Stimulated activated CD8-positive, alpha-beta memory T cell treated with anti-CD3 and anti-CD28 coated beads, Interleukin-15, amount 100 ng/mL, for 24 hours (primary cell): ENCODE results near the gene PLD3.
A peak's percentile ranks its signal among the peaks of the same experiment; 100 is the strongest.

Experiments
- DNase-seq: peaks from one replicate; pipeline ENCODE4 v3.0.0-alpha.2; 2020; ENCODE audit warnings: low read depth

Gene PLD3

DNA sequence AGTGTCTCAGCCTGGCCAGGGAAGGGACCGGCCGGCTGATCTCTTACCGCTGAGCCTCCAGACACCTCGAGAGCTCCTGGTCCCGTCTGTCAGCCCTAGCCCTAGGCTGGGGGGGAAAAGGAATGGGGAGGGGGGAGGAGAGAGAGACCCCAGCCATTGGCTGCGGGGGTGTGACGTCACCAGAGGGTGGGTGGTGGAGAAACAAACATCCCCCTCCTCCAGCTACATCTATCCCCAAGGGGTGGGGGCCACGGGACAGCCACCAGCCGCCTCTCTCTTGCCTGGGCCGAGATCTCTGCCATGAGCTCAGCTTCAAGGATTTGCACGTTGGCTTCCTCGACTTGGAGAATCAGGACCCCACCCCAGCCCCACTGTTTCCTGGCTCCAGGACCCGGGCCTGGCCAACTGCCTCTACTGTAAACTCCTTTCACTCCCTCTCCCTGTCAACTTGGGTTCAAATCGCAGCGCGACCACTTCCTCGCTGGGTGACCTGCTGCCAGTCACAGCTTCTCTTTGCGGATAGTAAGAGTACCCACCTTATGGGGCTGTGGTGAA lies 64.9 kb downstream of the PLD3 start, which contains the start of gene PRX:
Gene PRX (minus strand): TSS at position 88 of the 555 bp plus-strand sequence. CDS start 5,446 bp downstream, outside the sequence.
- DNase-seq = no peak

DNA sequence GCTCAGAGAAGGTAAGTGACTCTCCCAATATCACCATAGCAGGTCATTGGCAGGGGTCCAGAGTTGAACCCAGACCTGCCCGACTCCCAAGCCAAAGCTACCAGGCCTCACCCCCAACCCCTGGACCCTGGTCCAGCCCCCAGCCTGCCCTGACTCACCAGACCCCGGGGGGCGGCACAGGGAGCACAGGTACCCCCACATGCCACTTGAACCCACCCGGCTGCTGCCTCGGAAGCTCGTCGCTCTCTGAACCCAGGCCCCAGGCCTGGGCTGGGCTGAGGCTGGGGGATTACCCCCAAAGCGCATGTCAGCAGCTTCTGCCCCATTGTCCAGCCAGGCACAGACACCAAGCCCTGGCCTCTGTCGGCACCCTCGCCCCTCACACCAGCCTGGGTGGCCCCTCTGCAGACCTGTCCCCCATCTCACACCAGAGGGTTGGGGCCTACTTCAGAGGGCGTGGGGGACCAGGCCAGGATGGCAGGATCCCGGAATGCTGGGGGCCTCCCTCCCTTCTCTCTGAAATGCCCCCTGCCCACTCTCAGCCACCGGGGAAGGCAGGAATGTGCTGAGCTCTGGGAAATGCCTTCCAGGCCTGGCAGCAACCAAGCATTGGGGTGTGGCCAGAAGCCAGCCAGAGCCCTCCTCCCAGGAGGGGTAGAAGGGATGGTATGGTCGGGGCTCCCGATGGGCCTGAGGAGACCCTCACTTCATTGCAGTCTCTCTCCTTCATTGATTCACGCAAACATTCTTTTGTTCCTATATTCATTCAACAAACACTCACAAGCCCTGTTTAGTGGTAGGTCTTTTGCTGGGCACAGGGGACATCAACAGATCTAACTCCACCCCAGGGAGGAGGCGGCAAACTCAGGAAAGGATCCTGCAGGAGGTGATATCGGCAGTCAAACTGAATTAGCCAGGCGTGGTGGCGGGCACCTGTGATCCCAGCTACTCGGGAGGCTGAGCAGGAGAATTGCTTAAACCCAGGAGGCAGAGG lies 66.3 kb downstream of the PLD3 start:
- DNase-seq = no peak

DNA sequence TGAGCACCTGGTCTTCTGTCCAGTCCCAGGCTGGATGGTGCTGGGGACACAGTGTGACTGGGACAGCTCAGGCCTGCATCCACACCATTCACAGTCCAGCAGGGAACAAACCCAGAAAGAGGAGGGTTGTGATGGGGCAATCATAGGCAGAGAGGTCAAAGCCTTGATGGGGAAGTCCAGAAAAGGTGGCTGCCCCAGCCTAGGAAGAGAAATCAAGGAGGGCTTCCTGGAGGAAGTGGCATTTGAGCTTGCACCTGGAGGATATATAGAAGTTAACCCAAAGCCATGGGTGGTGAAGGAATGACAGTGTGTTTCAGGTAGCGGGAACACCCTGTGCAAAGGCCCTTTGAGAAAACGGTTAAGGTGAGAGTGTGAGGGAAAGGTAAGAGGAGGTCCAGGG lies 67.3 kb downstream of the PLD3 start:
- DNase-seq = no peak

DNA sequence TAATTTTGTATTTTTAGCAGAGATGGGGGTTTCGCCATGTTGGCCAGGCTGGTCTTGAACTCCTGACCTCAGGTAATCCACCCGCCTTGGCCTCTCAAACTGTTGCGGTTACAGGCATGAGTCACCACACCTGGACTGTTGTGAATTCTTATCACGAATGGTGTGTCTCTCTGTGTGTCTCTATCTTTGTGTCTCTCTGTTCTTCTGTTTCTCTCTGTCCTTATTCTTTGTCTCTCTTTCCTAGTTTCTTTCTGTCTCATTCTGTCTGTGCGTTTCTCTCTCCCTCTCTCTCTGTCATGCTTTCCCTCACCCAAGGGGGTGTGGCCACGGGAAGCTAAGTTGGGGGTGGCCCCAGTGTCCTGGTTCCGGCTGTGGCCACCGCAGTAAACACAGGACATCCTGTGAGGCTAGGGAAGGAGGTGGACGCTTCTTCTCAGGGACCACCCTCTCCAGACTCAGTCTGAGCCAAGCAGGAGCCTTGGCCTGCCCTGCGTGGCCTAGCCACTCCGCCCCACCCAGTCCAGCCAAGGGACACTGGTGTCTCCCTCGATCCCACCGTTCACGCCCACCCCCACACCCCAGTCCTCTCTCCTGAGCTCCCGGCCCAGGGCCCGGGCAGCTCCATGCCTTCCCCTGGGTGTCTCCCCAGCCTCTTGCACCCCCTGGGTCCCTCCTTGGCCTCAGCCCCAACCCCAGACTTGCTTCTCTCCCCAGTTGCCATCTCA lies 68.6 kb downstream of the PLD3 start:
- DNase-seq = no peak

DNA sequence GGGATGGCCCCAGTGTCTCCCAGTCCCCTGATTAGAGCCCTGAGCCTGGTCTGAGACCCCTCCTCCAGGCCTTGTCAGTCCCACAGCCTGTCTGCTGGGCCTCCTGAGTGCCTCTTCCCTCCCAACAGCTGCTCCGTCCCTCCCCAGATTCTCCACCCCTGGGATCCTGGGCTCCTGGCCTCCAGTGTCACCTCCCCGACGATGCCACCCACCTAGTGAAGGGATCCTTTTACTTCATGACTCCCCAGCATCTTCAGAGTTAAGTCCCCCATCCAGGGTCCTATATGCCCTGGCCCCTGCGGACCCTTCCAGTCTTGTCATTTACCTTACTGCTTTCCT lies 69.1 kb downstream of the PLD3 start:
- DNase-seq = no peak

DNA sequence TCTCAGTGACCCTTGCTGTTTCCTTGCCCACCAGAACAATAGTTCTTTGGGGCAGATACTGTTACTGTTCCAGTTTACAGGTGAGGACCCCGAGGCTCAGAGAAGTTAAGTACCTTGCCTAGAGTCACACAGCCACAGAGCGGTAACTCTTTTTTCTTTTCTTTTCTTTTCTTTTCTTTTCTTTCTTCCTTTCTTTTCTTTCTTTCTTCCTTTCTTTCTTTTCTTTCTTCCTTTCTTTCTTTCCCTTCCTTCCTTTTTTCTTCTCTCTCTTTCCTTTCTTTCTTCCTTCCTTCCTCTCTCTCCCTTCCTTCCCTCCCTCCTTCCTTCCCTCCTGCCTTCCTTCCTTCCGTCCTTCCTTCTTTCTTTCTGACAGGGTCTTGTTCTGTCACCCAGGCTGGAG lies 69.5 kb downstream of the PLD3 start:
- DNase-seq = no peak

DNA sequence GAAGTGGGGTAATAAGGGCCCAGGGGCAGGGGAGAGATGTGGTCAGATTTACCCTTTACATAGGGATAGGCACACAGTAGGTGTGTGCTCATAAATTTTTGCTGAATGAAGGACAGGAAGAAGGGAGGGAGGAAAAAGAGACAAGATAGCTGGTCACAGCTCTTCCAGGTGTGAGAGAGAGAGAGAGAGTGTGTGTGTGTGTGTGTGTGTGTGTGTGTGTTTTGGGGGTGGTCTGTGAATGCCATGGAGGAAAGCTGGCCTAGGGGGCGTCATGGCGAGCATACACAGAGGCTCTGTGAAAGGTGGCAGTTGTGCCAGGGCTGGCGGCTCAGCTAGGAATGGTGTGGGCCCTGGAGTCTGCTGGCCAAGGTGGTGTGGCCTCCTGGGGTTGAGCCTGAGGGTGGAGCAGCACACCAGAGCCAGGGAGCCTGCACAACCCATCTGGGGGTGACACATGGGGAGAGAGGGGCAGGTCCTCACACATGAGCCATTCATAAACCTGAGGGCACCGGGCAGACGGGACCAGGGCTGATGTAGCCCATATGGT lies 70.6 kb downstream of the PLD3 start:
- no peak for DNase-seq

DNA sequence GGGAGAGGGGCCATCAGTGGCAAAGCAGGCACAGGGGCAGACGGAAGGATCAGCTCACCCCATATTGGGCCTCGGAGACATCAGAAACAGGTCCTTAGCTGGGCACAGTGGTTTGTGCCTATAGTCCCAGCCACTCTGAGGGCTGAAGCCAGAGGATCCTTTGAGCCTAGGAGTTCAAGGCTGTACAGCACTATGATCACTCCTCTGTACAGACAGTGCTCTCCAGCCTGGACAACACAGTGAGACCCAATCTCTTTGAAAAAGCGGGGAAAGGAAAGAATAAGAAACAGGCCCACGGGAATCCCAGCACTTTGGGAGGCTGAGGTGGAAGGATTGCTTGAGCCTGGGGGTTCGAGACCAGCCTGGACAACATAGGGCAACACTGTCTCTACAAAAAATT lies 71.3 kb downstream of the PLD3 start:
- DNase-seq = no peak

DNA sequence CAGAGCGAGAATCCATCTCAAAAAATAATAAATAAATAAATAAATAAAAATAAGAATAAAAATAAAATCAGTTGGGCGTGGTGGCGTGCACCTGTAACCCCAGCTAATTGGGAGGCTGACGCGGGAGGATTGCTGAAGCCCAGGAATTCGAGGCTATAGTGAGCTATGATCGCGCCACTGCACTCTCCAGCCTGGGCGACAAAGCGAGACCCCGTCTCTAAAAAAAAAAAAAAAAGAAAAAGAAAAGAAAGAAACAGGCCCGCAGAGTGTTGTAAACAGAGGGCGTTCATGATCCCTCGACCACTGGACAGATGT lies 71.9 kb downstream of the PLD3 start:
- no peak for DNase-seq

DNA sequence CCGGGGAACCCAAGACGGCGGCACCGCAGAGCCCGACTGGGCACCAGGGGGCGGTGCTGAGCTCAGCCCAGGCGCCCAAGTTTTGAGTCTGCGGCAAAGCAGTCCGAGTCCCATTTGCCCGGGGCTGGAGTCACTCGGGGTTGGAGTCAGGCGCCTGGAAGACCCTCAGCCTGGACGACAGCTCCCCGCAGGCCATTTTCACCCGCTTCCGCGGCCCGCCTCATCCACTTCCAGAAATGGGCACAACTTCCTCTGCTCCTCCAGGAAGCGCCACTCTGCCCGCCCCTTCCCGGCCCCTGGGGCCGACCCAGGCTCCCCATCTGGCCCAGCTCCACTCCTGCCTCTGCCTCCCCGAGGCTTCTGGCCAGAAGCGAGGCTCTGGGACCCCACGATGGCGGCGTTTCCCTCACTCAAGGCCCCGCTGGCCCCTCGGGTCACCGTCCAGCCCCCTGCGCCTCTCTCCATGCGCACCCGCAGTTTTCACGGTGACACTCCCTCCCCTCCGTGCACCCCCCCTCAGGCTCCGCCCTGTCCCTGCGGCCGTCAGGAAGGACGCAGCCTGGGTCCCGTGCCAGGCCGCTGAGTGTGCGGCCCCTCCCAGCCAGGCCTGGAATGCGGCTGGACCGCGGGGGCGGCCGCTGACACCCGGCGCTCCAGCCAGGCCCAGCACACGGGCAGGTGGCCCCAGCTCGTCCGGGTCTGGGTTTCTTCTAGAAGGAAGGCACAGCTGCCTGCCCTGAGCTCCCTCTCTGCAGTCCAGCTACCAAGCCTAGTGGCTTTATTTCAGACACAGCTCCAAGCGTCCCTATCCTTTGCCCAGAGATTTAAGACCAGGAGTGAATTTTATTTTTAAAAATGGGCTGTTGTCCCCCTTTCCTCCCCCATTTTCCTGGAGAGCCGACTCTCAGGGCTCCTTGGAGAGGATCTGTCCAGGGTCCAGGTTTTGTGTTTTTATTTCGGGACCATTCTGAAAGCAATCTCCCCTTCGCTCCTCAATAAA lies 72.6 kb downstream of the PLD3 start:
- DNase-seq = no peak

DNA sequence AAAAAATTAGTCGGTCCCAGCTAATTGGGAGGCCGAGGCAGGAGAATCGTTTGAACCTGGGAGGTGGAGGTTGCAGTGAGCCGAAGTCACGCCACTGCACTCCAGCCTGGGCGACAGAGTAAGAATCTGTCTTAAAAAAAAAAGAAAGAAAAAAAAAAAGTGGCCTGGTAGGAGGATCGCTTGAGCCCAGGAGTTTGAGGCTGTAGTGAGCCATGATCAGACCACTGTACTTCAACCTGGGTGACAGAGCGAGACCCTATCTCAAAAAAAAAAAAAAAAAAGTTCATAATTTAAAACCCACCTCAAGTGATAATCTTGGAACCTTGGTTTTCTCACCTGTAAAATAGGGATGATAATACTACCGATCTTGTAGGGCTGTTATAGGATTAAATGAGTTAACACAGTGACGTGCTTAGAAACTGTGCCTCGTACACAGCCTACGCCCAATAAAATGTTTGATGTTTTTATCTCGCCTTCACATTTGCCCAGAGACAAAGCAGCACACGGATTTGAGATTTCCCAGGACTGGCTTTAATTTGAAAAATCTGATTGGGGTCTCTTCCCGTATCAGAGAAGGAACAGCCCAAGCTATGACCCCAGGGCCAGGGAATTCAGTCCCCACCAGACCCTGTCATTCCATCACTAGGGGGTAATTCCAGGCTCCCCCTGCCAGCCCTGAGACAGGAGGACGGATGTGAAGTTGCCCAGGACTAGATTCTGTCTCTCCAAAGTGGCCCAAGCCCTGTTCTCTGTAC lies 73.7 kb downstream of the PLD3 start:
- no peak for DNase-seq

DNA sequence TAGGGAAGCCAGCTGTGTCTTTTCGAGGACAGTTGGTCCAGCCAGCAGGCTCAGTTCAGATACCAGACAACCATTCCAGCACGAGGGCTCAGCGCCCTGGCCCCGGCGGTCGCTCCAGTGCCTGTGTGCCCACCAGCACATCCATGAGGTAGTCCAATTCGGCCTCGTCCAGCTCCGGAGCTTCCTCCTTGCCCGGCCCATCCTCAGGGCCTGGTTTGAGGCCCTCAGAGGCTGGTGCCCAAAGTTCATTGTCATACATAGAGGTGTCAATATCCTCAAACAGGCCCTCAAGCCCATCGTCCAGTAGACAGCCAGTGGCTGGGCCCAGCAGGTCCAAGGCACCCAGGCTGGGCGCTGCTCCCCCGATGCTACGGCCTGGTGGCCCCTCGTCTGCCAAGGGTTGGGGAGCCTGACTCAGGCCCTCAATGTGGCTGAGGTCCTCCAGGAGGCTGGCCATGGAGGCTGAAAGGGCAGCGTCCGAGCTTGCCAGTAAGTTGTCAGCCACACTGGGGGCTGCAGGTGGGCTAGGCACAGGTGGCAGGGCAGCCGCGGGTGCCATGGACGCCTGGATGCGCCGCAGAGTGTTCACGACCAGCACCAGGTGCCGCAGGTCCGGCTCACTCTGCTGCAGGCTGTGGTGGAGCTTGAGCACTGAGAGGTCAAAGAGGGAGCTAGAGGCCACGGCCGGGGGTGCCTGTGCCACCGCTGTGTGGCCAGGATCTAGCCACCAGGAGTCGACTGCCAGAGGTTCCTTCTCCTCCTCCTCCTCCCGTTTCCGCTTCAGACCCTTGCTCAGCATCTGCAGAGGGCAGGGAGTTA lies 74.5 kb downstream of the PLD3 start:
- no peak for DNase-seq

DNA sequence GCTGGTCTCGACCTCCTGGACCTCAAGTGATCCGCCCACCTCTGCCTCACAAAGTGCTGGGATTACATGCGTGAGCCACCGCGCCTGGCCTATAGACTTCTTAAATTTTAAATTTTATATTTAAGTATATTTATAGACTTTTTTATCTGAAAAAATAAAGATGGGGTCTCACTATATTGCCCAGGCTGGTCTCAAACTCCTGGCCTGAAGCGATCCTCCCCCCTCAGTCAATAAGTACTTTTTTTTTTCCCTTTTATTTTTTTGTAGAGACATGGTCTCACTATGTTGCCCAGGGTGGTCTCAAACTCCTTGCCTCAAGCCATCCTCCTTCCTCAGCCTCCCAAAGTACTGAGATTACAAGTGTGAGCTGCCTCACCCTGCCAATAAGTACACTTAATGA lies 75.4 kb downstream of the PLD3 start:
- no peak for DNase-seq

DNA sequence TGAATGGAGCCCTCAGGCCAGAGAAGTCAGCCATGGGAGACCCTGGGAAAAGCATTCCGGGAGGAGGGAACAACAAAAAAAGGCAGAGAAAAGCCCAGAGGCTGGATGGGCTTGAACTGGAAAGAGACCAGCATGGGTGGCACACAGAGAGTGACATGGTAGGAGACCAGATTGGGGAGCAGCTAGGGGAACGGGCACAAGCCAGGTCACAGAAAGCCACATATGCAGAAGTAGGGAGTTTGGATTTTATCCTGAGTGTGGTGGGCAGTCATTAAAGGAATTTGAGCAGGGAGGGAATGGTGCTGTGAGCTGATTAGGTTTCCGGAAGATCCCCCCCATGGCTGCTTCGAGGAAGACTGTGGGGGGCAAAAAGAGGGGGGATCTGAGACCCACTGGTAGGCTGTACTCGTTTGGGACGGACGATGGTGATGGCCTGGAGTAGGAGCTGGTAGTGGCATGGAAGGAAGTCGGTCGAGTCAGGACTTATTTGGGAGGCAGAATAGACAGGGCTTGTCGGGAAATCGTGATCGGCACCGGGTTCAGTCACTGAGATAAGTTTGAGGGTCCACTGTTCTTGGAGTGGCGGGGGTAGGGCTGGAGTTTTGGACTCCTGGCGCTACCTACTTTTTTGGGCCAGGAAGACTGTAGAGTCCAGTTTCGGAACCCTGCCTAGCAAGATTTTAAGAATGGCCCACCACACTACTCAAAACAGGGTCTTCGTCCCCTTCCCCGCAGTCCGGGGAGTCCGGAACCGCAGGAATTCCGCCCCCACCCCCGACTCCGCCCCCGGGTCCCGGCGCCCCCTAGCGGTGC lies 76.3 kb downstream of the PLD3 start:
- DNase-seq = no peak

DNA sequence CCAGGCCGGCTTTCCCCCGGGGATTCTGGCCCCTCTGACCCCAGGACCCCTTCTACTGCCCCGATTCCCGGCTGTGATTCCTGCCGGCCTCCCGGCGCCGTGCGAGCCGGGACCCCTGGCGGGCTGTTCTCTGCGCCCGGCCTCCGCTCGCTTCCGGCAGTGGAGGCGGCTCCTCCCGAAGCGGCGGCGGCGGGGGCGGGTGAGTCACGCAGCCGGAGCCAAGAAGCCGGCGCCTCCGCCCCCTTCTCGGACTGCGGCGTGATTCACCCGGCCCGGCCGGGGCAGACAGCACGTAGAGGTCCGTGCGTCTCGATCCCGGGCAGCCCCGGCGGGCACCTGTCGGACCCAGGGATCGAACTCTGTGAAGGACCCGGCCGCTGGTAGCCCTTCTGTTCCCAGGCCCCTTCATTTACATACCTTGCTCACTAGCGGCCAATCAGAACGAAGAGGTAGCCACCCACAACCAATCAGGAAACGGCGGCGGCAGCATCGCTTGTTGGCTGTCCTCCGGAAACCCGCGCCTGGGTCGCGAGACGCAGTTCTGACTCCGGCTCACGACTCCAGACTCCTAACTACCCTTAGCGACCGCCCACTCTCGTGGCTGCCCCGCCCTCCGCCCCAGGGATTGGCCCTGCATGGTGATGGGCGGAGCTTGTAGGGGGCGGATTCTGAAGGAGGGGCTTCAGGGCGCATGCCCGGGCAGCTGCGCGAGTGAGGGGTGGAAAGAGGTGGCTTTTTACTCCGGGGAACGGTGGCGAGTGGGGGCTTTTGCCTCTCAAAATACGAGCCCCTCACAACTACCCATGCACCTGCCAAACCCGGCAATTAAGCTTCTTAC lies 77.2 kb downstream of the PLD3 start, which contains the start of gene SERTAD1:
Gene SERTAD1 (minus strand): TSS at position 543 of the 838 bp plus-strand sequence. CDS start 2,446 bp downstream, outside the sequence.
- peak; percentile 98 for DNase-seq
